ENCODE data around the gene GRIK4.

GRIK4 gene

GRCh38 chr11:120919045-120919444 lies 407.5 kb downstream of the GRIK4 start:
- TF ChIP-seq CTCF (IDR thresholded peaks at IDR 0.05; ENCODE audit: low read depth, low read length): no peak
- no peak for DNase-seq (ENCODE audit: low read depth, low spot score)
- no peak overlapping the region for H3K4me3 ChIP-seq (ENCODE audit: low read depth, low read length)
- in situ Hi-C loops (cut with HindIII; ENCODE audit: low sequenced_read_pairs): no loop called here

- TF ChIP-seq CTCF (IDR thresholded peaks at IDR 0.05; ENCODE audit: low read depth, low read length): no peak
- in situ Hi-C loops (cut with HindIII; ENCODE audit: low sequenced_read_pairs): no loop called here
- no peak overlapping the region for H3K4me3 ChIP-seq (ENCODE audit: low read depth, low read length)
- no peak for DNase-seq (ENCODE audit: low read depth, low spot score)
Observed at GRCh38 chr11:120919566-120919965, 408.0 kb downstream of the GRIK4 start.

GRCh38 chr11:120923866-120924508 lies 412.4 kb downstream of the GRIK4 start:
- no peak overlapping the region for H3K4me3 ChIP-seq (ENCODE audit: low read depth, low read length)
- in situ Hi-C loops (cut with HindIII; ENCODE audit: low sequenced_read_pairs): no loop called here
- no peak for DNase-seq (ENCODE audit: low read depth, low spot score)
- TF ChIP-seq CTCF (IDR thresholded peaks at IDR 0.05; ENCODE audit: low read depth, low read length): no peak

- TF ChIP-seq CTCF (IDR thresholded peaks at IDR 0.05; ENCODE audit: low read depth, low read length): no peak
- in situ Hi-C loops (cut with HindIII; ENCODE audit: low sequenced_read_pairs): no loop called here
- DNase-seq (ENCODE audit: low read depth, low spot score): no peak
- no peak overlapping the region for H3K4me3 ChIP-seq (ENCODE audit: low read depth, low read length)
Observed at GRCh38 chr11:120925944-120926343, 414.4 kb downstream of the GRIK4 start.

- no peak overlapping the region for H3K4me3 ChIP-seq (ENCODE audit: low read depth, low read length)
- in situ Hi-C loops (cut with HindIII; ENCODE audit: low sequenced_read_pairs): no loop called here
- TF ChIP-seq CTCF (IDR thresholded peaks at IDR 0.05; ENCODE audit: low read depth, low read length): peak; percentile 8
- DNase-seq (ENCODE audit: low read depth, low spot score): no peak
Observed at GRCh38 chr11:120928627-120929026, 417.1 kb downstream of the GRIK4 start.

- no peak for TF ChIP-seq CTCF (IDR thresholded peaks at IDR 0.05; ENCODE audit: low read depth, low read length)
- DNase-seq (ENCODE audit: low read depth, low spot score): no peak
- H3K4me3 ChIP-seq (ENCODE audit: low read depth, low read length): no peak overlapping the region
- in situ Hi-C loops (cut with HindIII; ENCODE audit: low sequenced_read_pairs): no loop called here
Observed at GRCh38 chr11:120929090-120929489, 417.5 kb downstream of the GRIK4 start.

Measured in astrocyte of the spinal cord (primary cell).